H9 (cell line): ENCODE data around the gene DDX39A. TPM values are rescaled to one million over a fixed set of nuclear protein-coding genes. Genes with fewer than 3 reads are reported as not detected.

Source experiments
- DNase-seq: peaks from one replicate; pipeline ENCODE4 v3.0.0-alpha.2; 2017
- H2AFZ ChIP-seq: one replicate; pipeline ENCODE4 v1.6.1; 2013; ENCODE audit warnings: mild to moderate bottlenecking, low read length, control low read depth, moderate library complexity
- H2AK5ac ChIP-seq: 2 replicates; pipeline ENCODE4 v1.6.1; 2013; ENCODE audit warnings: low read length, control low read depth, mixed read lengths; ENCODE audit not compliant: insufficient read length
- H2BK120ac ChIP-seq: one replicate; pipeline ENCODE4 v1.6.1; 2013; ENCODE audit warnings: low read depth, mild to moderate bottlenecking, low read length, control low read depth, inconsistent platforms; ENCODE audit not compliant: poor library complexity, severe bottlenecking
- H2BK12ac ChIP-seq: 2 replicates; pipeline ENCODE4 v1.6.1; 2013; ENCODE audit warnings: low read length, control low read depth, mixed read lengths, low read depth; ENCODE audit not compliant: insufficient read length
- H2BK15ac ChIP-seq: 2 replicates; pipeline ENCODE4 v1.6.1; 2013; ENCODE audit warnings: low read depth, low read length, control low read depth
- H2BK20ac ChIP-seq: one replicate; pipeline ENCODE4 v1.6.1; 2013; ENCODE audit warnings: low read depth, mild to moderate bottlenecking, low read length, control low read depth, inconsistent platforms; ENCODE audit not compliant: poor library complexity, severe bottlenecking
- H2BK5ac ChIP-seq: 2 replicates; pipeline ENCODE4 v1.6.1; 2013; ENCODE audit warnings: low read length, control low read depth, mixed read lengths; ENCODE audit not compliant: insufficient read length
- H3K14ac ChIP-seq: 2 replicates; pipeline ENCODE4 v1.6.1; 2013; ENCODE audit warnings: low read length, control low read depth; ENCODE audit not compliant: insufficient read depth
- H3K18ac ChIP-seq: 2 replicates; pipeline ENCODE4 v1.6.1; 2013; ENCODE audit warnings: low read depth, mild to moderate bottlenecking, mixed read lengths, low read length, control low read depth; ENCODE audit not compliant: insufficient read length
- H3K23ac ChIP-seq: 2 replicates; pipeline ENCODE4 v1.6.1; 2013; ENCODE audit warnings: low read length, control low read depth, mixed read lengths, low read depth; ENCODE audit not compliant: insufficient read length
- H3K23me2 ChIP-seq: 2 replicates; pipeline ENCODE4 v1.6.1; 2013; ENCODE audit warnings: low read depth, mild to moderate bottlenecking, mixed read lengths, low read length, control low read depth; ENCODE audit not compliant: insufficient read length, poor library complexity, severe bottlenecking
- H3K27ac ChIP-seq: 2 replicates; pipeline ENCODE4 v1.5.1; 2013; ENCODE audit warnings: low read length, control low read depth, mixed read lengths, low read depth; ENCODE audit not compliant: insufficient read length
- H3K27me3 ChIP-seq: 2 replicates; pipeline ENCODE4 v1.6.1; 2013; ENCODE audit warnings: low read length, control low read depth, inconsistent platforms; ENCODE audit not compliant: insufficient read depth
- H3K4ac ChIP-seq: 2 replicates; pipeline ENCODE4 v1.6.1; 2013; ENCODE audit warnings: low read depth, mild to moderate bottlenecking, control low read depth, inconsistent platforms, low read length, moderate library complexity
- H3K4me1 ChIP-seq: 2 replicates; pipeline ENCODE4 v1.6.1; 2013; ENCODE audit warnings: low read length, control low read depth, inconsistent platforms; ENCODE audit not compliant: insufficient read depth
- H3K4me2 ChIP-seq: 2 replicates; pipeline ENCODE4 v1.6.1; 2013; ENCODE audit warnings: low read length, control low read depth, mixed read lengths; ENCODE audit not compliant: insufficient read length, insufficient read depth
- H3K56ac ChIP-seq: 2 replicates; pipeline ENCODE4 v1.6.1; 2013; ENCODE audit warnings: low read depth, mild to moderate bottlenecking, mixed read lengths, low read length, control low read depth; ENCODE audit not compliant: insufficient read length
- H3K79me1 ChIP-seq: 2 replicates; pipeline ENCODE4 v1.6.1; 2013; ENCODE audit warnings: low read depth, mild to moderate bottlenecking, moderate library complexity, low read length, control low read depth, inconsistent platforms; ENCODE audit not compliant: insufficient read depth, poor library complexity, severe bottlenecking
- H3K79me2 ChIP-seq: 2 replicates; pipeline ENCODE4 v1.6.1; 2013; ENCODE audit warnings: low read length, control low read depth, inconsistent platforms; ENCODE audit not compliant: insufficient read depth
- H3K9ac ChIP-seq: 2 replicates; pipeline ENCODE4 v1.6.1; 2013; ENCODE audit warnings: low read length, control low read depth, mixed read lengths; ENCODE audit not compliant: insufficient read length; ENCODE audit errors: extremely low read depth
- H3K9me3 ChIP-seq: one replicate; pipeline ENCODE4 v1.6.1; 2013; ENCODE audit warnings: low read depth, low read length, inconsistent platforms; ENCODE audit not compliant: control insufficient read depth
- H3T11ph ChIP-seq: one replicate; pipeline ENCODE4 v1.6.1; 2013; ENCODE audit warnings: mild to moderate bottlenecking, low read length, control low read depth, inconsistent platforms
- H4K20me1 ChIP-seq: one replicate; pipeline ENCODE4 v1.6.1; 2013; ENCODE audit not compliant: control insufficient read depth, insufficient read length, insufficient read depth
- H4K5ac ChIP-seq: 2 replicates; pipeline ENCODE4 v1.6.1; 2013; ENCODE audit warnings: low read depth, mild to moderate bottlenecking, mixed read lengths, low read length, control low read depth; ENCODE audit not compliant: insufficient read length
- H4K8ac ChIP-seq: replicated peaks from 2 replicates; pipeline ENCODE4 v1.6.1; 2013; ENCODE audit warnings: low read length, control low read depth, mixed read lengths, low read depth; ENCODE audit not compliant: insufficient read length
- H4K91ac ChIP-seq: 2 replicates; pipeline ENCODE4 v1.6.1; 2013; ENCODE audit warnings: low read depth, mild to moderate bottlenecking, moderate library complexity, mixed read lengths, low read length, control low read depth; ENCODE audit not compliant: insufficient read length
- H3K27ac Mint-ChIP-seq, 3 experiments: 2 replicates in 2 of 3; 3 replicates in 1 of 3; pipeline ENCODE4 v1.8.0; 2020 to 2021; ENCODE audit warnings: mixed read lengths in 3 of 3, mild to moderate bottlenecking in 1 of 3, moderate library complexity in 1 of 3
- H3K27me3 Mint-ChIP-seq: 2 replicates; pipeline ENCODE4 v1.8.0; 2021; ENCODE audit warnings: low read depth, mild to moderate bottlenecking, moderate library complexity, mixed read lengths
- H3K36me3 Mint-ChIP-seq, 3 experiments: 2 replicates in 2 of 3; 3 replicates in 1 of 3; pipeline ENCODE4 v1.8.0; 2020 to 2021; ENCODE audit warnings: low read depth in 3 of 3, mixed read lengths in 3 of 3; ENCODE audit not compliant: insufficient read depth in 1 of 3
- H3K4me1 Mint-ChIP-seq, 2 experiments: 2 replicates each; pipeline ENCODE4 v1.8.0; 2020; ENCODE audit warnings: mixed read lengths in 2 of 2
- H3K4me3 Mint-ChIP-seq, 2 experiments: 2 replicates in 1 of 2; 3 replicates in 1 of 2; pipeline ENCODE4 v1.8.0; 2020 to 2021; ENCODE audit warnings: mild to moderate bottlenecking in 2 of 2, mixed read lengths in 2 of 2, moderate library complexity in 1 of 2
- H3K9me3 Mint-ChIP-seq, 2 experiments: 2 replicates in 1 of 2; 3 replicates in 1 of 2; pipeline ENCODE4 v1.8.0; 2020; ENCODE audit warnings: mild to moderate bottlenecking in 2 of 2, mixed read lengths in 2 of 2, moderate library complexity in 1 of 2
- CTCF ChIP-seq: fragments of 200-600 bp; sonication (generic); conservative IDR thresholded peaks from 3 replicates; pipeline ENCODE4 v1.8.0; 2021; ENCODE audit warnings: antibody characterized with exemption, mild to moderate bottlenecking
- WGBS: extraction: QIAGEN DNeasy Blood & Tissue Kit; methylation state at CpG from one replicate; pipeline ENCODE4 v1.1.7; 2013; ENCODE audit warnings: missing lambda C conversion rate, low lambda C conversion rate, mixed read lengths; ENCODE audit not compliant: insufficient read length; ENCODE audit errors: extremely low coverage; 5-methylcytosine and 5-hydroxymethylcytosine counted together
- total RNA-seq: library from RNA; stranded (reverse); gene quantifications from 2 replicates; pipeline ENCODE4 v1.2.1, GENCODE V29; 2021

The DDX39A gene
- total RNA-seq, 1 experiment from 2014 or later, result 137 TPM

GRCh38 chr19:14449321-14449720 lies 30.2 kb upstream of the DDX39A start:
- H3K18ac ChIP-seq, result no peak overlapping the region
- no peaks in the 10 kb centered on the region for H3K9me3 ChIP-seq
- Mint-ChIP-seq H3K27ac (peak overlapping the region in 1 of 3 experiments; percentile 75; a peak in 1 of 7 replicates), H3K4me3 (no peak overlapping the region), H3K27me3 (no peaks in the 10 kb centered on the region; the same call in 1 of the 2 replicates), H3K9me3 (no peaks in the 10 kb centered on the region), H3K36me3 (peaks cover 50 to 73% (median 64%) of the 10 kb centered on the region in 3 experiments), H3K4me1 (peaks cover 0 to 5% of the 10 kb centered on the region in 2 experiments; a peak in 1 of 4 replicates)
- no peak overlapping the region for H3K14ac ChIP-seq
- no peak overlapping the region for H4K8ac ChIP-seq
- no peak overlapping the region for H2BK12ac ChIP-seq
- no peak for TF ChIP-seq CTCF
- no peak overlapping the region for H3K56ac ChIP-seq
- DNase-seq, result no peak
- no peak overlapping the region for H4K5ac ChIP-seq
- H3K23ac ChIP-seq, result no peak overlapping the region
- no peak overlapping the region for H3K4ac ChIP-seq
- H3K4me1 ChIP-seq, result no peaks in the 10 kb centered on the region
- no peaks in the 10 kb centered on the region for H3K27me3 ChIP-seq
- H3K27ac ChIP-seq, result no peak overlapping the region
- no CpG with 5 or more reads among the region's 6 CpGs for WGBS
- no peaks in the 10 kb centered on the region for H3K79me1 ChIP-seq
- no peaks in the 10 kb centered on the region for H3K23me2 ChIP-seq
- no peak overlapping the region for H3K4me2 ChIP-seq
- H2AFZ ChIP-seq, result no peak overlapping the region
- peaks cover 5% of the 10 kb centered on the region for H4K20me1 ChIP-seq
- no peak overlapping the region for H4K91ac ChIP-seq
- H3T11ph ChIP-seq, result no peak overlapping the region
- H2AK5ac ChIP-seq, result no peak overlapping the region
- H2BK5ac ChIP-seq, result no peak overlapping the region
- H3K9ac ChIP-seq, result no peak overlapping the region
- no peak overlapping the region for H2BK15ac ChIP-seq
- no peak overlapping the region for H2BK120ac ChIP-seq
- no peaks in the 10 kb centered on the region for H3K79me2 ChIP-seq
- no peak overlapping the region for H2BK20ac ChIP-seq
